ENCODE results near the gene FRMPD2. TPM values are rescaled to one million over a fixed set of nuclear protein-coding genes. Genes with fewer than 3 reads are reported as not detected.

The FRMPD2 gene
- total RNA-seq, 1 donor from 2014 or later: 1.6 TPM

DNA sequence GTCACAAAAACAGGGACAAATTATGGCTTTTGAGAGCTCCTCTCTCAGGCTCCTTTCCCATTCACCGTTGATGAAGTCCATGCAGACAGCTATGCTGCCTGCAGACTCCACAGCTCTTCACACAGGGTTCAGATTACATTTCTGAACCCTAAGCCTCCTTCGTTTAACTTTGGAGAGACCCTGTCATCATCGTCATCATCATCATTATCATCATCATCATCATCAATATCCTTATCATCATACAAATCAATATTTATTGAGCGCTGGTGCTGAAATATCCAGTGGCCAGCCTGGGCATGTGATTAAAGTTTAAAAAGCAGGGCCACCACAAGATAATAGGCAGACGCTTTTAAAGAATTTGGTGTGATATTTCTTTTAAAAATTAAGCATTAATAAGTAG is 66.6 kb downstream of the FRMPD2 start:
- H3K27me3 Mint-ChIP-seq (ENCODE audit: unreplicated experiment): no peaks in the 10 kb centered on the region
- H3K36me3 Mint-ChIP-seq (ENCODE audit: unreplicated experiment): no peaks in the 10 kb centered on the region
- H3K4me3 Mint-ChIP-seq (ENCODE audit: unreplicated experiment): no peak overlapping the region
- H3K4me1 Mint-ChIP-seq (ENCODE audit: low read depth, unreplicated experiment): no peaks in the 10 kb centered on the region
- H3K27ac Mint-ChIP-seq (ENCODE audit: unreplicated experiment): no peak overlapping the region
- peaks cover 1% of the 10 kb centered on the region for H3K9me3 Mint-ChIP-seq (ENCODE audit: unreplicated experiment)
- DNase-seq: no peak
- TF ChIP-seq, protein P1, sequence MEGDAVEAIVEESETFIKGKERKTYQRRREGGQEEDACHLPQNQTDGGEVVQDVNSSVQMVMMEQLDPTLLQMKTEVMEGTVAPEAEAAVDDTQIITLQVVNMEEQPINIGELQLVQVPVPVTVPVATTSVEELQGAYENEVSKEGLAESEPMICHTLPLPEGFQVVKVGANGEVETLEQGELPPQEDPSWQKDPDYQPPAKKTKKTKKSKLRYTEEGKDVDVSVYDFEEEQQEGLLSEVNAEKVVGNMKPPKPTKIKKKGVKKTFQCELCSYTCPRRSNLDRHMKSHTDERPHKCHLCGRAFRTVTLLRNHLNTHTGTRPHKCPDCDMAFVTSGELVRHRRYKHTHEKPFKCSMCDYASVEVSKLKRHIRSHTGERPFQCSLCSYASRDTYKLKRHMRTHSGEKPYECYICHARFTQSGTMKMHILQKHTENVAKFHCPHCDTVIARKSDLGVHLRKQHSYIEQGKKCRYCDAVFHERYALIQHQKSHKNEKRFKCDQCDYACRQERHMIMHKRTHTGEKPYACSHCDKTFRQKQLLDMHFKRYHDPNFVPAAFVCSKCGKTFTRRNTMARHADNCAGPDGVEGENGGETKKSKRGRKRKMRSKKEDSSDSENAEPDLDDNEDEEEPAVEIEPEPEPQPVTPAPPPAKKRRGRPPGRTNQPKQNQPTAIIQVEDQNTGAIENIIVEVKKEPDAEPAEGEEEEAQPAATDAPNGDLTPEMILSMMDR (IDR thresholded peaks at IDR 0.05; ENCODE audit: partially characterized antibody, unreplicated experiment): no peak

DNA sequence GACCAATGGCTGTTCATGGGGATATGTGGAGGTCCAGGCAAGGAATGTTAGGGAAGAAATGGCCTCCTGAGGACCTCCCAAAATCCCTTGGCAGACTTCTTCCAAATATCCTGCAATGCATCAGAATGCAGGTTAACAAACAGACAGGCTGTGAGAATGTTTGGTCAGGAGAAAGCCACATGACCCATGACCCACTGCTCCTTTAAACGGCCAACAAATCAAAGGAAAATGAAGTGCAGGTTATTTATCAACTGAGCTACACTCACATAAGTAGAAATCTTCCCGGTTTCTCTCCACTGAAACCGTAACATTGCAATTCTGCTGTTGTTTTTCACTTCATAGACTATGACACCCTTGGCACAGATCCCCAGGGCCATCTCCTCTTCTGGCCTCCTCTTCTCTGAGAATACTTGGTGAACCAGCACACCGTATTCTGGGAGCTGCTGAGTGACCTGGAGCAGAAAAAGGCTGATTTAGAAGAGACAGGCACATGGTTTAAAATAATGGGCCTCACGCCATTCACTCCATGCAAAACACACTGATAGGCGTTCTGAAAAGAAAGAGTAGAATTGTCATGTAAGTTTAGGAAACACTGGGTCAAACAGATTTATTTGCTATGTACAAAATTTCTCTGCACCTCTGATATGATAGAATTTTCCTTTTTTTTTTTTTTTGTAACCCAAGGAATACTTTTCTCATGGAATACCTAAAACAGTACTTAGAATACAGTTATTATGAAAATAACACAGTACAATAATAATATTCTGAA is 67.8 kb downstream of the FRMPD2 start:
- no peak for DNase-seq
- Mint-ChIP-seq H3K27ac (ENCODE audit: unreplicated experiment) (no peak overlapping the region), H3K36me3 (ENCODE audit: unreplicated experiment) (no peaks in the 10 kb centered on the region), H3K4me3 (ENCODE audit: unreplicated experiment) (no peak overlapping the region), H3K4me1 (ENCODE audit: low read depth, unreplicated experiment) (no peaks in the 10 kb centered on the region), H3K27me3 (ENCODE audit: unreplicated experiment) (no peaks in the 10 kb centered on the region), H3K9me3 (ENCODE audit: unreplicated experiment) (peaks cover 1% of the 10 kb centered on the region)
- TF ChIP-seq, protein P1 (IDR thresholded peaks at IDR 0.05; ENCODE audit: partially characterized antibody, unreplicated experiment): no peak

DNA sequence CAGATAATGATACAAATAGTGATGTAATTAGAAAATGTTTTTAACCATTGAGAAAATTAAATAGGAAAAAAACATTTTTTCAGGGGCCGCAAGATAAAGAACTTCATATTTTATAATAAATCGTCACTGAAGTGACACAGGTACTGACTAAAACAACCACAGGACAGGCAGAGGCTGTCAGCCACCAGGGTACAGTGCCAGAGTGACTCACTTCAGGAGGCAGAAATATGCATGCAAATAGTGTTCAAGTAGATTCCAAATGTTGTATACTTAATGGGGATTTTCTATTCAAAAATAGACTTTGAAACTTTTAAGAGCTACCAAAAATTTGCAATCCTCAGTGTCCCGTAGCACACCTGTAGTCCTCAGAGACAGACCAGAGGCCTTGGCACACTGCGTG is 68.6 kb downstream of the FRMPD2 start:
- Mint-ChIP-seq H3K9me3 (ENCODE audit: unreplicated experiment) (peaks cover 1% of the 10 kb centered on the region), H3K27me3 (ENCODE audit: unreplicated experiment) (no peaks in the 10 kb centered on the region), H3K4me3 (ENCODE audit: unreplicated experiment) (no peak overlapping the region), H3K27ac (ENCODE audit: unreplicated experiment) (no peak overlapping the region), H3K4me1 (ENCODE audit: low read depth, unreplicated experiment) (no peaks in the 10 kb centered on the region), H3K36me3 (ENCODE audit: unreplicated experiment) (no peaks in the 10 kb centered on the region)
- no peak for DNase-seq
- TF ChIP-seq, protein P1 (IDR thresholded peaks at IDR 0.05; ENCODE audit: partially characterized antibody, unreplicated experiment): no peak

DNA sequence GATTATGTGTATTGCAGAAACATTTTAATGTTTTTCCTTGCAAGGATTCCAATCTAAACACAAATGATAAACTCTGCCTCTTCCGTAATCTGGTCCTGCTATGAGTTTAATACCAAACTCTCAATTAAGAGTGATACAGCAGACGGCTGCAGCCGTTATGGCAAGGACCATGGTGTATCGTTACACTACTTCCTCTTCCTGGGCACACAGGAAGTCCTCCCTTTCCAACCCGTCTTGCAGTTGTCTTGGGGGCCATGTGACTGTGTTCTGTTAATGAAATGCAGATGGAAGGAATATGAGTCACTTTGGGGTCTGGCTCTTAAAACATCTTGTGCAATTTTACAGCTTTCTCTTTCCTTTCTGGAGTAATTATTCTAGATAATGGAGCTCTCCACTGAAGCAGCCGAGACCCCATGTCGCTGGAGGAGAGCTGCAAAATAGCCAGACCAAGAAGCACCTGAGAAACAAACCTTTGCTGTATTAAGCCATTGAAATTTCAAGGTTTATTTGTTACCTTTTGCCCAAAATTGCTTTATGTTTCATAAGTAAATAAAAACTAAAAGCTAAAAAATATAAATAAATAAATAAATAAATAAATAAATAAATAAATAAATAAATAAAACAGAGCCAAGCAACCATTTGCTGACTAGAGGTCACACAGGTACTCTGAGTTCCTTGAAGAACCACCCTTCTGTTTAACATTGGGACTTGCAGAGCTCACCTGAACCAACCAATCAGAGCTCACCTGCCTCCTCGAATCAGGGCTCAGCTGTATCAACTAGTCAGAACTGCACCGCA is 74.7 kb downstream of the FRMPD2 start:
- no peak for DNase-seq
- no peak overlapping the region for H3K27ac Mint-ChIP-seq (ENCODE audit: unreplicated experiment)
- no peaks in the 10 kb centered on the region for H3K36me3 Mint-ChIP-seq (ENCODE audit: unreplicated experiment)
- H3K9me3 Mint-ChIP-seq (ENCODE audit: unreplicated experiment): peaks cover 1% of the 10 kb centered on the region
- H3K4me1 Mint-ChIP-seq (ENCODE audit: low read depth, unreplicated experiment): no peaks in the 10 kb centered on the region
- peaks cover 2% of the 10 kb centered on the region for H3K27me3 Mint-ChIP-seq (ENCODE audit: unreplicated experiment)
- TF ChIP-seq, protein P1 (IDR thresholded peaks at IDR 0.05; ENCODE audit: partially characterized antibody, unreplicated experiment): no peak
- H3K4me3 Mint-ChIP-seq (ENCODE audit: unreplicated experiment): no peak overlapping the region

Data from glutamatergic neuron (in vitro differentiated cells).